HL-60/S4 treated with phorbol 12-myristate 13-acetate at 8.2 ng/mL for 4 days and 3 days (cell line): Measurements from ENCODE around the gene NOTCH2.
"Not testable (repeated sequence)": the region's sequence is repeated elsewhere in the genome, so short reads cannot be mapped to it uniquely, and the experiment has no call there.

Source experiments
- in situ Hi-C: fragments of 300-500 bp; cut with MboI; formaldehyde crosslinking; loops from 2 replicates; pipeline ENCODE4 v1.15.0; 2022; ENCODE audit warnings: low sequenced_read_pairs

The NOTCH2 gene

DNA sequence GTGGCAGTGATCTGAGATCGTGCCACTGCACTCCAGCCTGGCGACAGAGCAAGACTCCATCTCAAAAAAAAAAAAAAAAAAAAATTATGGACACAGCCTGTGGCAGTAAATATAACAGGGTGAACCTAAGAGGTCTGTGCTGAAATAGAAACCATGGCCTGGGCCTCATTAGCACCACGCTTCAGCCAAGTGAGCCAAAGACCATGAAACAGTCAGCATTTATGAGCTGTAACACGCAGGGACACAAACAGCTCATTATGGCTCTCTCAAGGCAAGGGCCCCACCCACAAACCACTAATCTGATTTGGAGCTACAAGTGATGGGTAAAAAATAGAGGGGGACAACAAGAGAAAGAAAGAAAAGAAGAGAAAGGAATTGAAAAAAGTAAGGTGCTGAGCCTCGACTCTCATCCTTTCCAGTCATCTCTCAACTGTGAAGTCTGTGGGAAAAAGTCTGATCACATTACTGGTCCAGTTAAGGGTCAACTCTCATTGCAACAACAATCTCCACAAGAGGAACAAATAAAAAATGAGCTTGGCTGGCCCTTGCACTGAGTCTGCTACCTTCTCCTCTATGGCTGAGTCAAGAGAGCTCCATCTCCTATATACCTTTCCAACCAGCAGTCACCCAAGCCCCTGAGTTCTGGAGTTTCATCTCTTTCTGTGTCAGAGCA lies 93.7 kb downstream of the NOTCH2 start:
- in situ Hi-C loops = not testable (repeated sequence)

- in situ Hi-C loops = no loop called here
Observed at GRCh38 chr1:119975006-119975405, 94.5 kb downstream of the NOTCH2 start.

GRCh38 chr1:119974013-119974412 lies 95.4 kb downstream of the NOTCH2 start:
- in situ Hi-C loops = no loop called here

GRCh38 chr1:119971710-119972570 lies 97.5 kb downstream of the NOTCH2 start:
- in situ Hi-C loops = no loop called here

DNA sequence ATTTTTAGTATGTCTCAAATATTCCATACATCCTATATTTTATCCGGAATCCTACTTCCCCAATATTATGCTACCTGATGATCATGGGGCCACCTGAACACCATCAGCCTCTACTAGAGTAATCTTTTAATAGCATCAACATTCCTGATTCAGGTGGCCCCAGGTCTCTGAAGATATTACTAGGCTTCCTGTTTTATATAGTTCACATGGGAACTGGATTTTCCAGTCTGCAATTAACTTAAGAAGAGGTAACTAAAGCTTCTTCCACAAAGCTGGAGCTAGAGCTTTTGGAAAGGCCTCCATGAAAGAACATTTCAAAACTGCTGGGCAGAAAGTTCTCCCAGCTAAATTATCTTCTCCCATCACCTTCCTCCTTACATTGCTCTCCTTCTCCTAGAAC lies 100.9 kb downstream of the NOTCH2 start:
- in situ Hi-C loops = no loop called here

GRCh38 chr1:119968068-119968492 lies 101.4 kb downstream of the NOTCH2 start:
- in situ Hi-C loops = no loop called here

GRCh38 chr1:119966681-119967080 lies 102.8 kb downstream of the NOTCH2 start:
- in situ Hi-C loops = no loop called here

DNA sequence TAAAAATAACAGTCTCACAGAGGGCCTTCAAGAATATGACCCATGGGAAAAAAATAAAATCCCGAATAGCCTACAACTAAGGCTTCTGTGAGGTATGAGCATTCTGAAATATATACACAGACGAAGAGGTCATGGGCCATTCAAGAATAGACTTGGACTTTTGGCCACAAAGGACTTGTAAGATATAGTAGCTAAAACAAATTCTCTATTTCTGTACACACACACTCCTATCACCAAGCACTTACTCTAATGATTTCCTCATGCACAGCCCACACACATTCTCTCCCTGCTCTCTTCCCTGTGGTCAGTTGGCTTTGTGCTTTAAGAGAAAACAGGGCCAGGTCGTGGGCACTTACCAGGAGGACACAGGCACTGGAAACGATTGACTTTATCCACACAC lies 103.4 kb downstream of the NOTCH2 start:
- in situ Hi-C loops = no loop called here

- in situ Hi-C loops = no loop called here
Observed at GRCh38 chr1:119964673-119965363, 104.6 kb downstream of the NOTCH2 start.

DNA sequence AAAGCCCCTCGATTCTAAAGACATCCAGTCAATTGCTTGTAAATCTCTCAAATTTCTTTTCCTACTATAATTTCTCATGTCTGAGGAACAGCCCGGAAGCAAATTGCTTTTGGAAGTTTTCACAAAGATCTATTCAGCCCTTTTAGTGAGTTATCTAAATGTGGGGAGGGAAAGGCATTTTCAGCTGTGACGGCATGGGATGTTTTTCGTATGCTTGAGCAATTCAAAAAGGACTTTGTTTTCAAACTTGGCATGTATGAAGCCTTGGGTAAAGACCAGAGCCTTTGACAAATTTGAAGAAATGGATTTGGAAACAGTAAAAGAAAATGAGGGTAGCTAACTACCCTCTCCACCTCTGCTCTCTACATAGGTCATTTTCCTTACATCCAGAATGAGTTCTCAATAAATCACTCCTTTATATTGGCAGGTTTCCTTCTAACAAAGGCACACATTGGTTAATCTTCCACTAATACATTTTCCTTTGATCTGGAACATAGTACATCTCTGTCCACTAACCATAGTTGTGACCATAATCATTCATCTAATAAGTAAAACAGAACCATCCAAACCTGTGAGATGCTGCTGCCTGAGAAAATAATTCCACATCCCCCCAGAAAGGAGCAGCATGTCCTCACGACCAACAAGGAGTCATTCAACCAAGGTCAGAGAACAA lies 107.0 kb downstream of the NOTCH2 start:
- in situ Hi-C loops = no loop called here

- in situ Hi-C loops = no loop called here
Observed at GRCh38 chr1:119960501-119960900, 109.0 kb downstream of the NOTCH2 start.

DNA sequence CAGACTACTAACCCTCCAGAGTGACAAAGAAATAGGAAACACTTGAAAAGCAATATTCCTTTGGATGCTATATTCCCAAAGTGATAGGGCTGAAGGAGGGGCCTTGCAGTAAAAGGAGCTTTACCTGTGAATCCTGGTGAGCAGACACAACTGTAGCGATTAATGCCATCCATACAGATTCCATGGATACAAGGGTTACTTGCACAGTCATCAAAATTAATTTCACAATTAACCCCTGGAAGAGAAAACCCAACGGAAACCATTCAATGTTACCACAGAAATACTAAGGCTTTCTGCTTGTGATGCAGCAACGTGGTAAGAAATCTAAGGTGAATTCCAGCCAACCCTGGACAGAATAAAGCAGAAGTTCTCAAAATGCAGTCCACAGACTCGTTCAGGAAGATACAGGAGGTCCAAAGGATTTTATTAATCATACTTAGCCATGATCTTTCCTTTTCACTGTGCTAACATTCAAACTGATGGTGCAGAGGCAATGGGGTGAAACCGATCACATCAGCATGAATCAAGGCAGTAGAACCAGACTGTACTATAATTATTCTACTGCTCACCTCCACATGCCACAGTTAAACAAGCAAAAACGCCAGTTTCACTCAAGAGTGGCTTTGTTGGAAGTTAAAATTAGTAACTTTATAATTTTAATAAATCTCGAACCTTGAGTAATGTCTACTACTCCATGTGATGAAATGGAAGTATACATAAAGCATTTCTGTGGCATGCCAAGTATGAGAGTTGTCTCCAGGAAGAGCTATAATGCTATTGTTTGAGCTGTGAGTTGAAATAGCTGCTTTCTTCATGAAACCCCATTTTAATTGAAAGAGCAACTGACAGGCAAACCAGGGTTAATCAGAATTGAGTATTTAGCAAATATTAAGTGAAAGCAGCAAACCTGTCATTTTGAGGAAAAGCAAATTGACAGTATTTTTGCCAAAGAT lies 109.9 kb downstream of the NOTCH2 start:
- in situ Hi-C loops = no loop called here

GRCh38 chr1:119958223-119958622 lies 111.2 kb downstream of the NOTCH2 start:
- in situ Hi-C loops = no loop called here

- in situ Hi-C loops = no loop called here
Observed at GRCh38 chr1:119956306-119956705, 113.2 kb downstream of the NOTCH2 start.

DNA sequence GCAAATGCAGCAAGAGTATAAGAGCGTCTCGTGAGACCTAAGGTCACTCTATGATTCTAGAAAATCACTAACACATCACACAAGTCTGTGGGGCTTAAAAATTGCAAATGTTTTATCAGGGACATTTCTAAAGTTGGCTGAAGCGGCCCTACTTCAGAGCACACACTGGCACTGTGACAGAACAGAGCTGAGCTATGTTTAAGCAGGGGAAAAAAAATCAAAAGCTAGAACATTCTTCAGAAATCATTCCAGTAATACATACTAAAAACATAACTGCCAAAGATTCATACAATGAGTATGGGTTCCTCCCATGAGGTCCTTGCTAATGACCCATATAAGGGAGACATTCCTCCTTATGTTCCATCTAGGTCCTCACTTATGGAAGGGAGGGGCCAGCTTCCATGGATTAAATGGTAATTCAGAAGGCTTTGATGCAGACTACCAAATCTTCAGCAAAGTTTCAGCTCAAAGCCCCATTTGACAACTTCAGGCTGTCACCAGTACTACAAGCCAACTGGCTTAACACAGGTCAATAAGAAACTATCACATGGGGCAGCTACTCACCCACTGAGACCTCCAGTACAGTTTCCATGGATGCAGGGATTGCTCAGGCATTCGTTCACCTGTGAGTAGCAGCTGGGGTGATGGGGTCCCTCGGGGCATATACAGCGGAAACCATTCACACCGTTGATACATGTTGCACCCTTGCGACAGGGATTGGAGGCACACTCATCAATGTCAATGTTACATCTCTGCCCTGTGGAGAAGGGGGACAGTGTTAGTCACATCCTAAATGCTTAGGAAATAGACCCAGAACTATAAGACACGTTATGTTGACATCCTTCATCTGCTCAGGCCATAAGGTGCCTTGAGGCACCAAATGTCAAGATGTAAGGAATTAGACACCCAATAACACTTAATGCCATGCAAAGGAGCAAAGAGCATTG lies 114.7 kb downstream of the NOTCH2 start:
- in situ Hi-C loops = no loop called here

DNA sequence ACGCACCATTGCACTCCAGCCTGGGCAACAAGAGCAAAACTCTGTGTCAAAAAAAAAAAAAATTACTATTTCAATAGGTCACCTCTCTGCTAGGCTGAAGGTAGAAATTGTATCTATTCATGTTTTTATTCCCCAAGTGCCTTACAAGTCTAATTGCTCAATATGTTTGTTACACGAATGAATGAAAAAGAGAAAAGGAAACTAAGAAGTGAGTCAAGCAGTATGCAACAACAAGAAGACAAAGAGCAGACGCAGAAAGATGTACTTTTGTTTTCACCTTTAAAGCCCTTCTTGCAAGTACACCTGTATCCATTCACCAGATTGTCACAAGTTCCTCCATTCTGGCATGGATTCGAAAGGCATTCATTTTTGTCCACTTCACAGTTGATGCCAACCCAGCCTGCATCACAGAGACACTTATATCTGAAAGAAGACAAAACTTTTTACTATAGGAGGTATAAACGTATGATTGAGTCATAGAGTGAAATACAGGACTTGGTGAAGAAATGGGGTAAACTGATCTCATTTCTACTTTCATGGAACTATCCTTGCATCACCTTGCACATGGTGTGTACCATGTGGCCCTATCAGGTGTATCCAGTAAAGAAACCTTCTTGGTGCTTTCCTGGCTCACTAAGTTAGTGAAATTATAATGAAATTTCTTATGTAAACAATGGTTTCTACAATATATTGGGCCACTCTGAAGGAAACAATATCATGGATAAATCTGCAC lies 116.0 kb downstream of the NOTCH2 start:
- in situ Hi-C loops = no loop called here

DNA sequence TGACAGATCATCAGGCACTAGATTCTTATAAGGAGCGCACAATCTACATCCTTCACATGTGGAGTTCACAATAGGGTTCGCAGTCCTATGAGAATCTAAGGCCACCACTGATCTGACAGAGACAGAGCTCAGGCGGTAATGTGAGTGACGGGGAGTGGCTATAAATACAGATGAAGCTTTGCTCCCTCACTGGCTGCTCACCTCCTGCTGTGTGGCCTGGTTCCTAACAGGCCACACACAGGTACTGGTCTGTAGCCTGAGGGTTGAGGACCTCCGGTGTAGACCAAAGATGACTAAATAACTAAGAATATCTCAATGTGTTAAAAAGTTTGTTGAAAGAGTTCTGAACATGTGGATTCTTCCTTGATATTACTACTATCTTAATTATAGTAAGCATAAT lies 117.0 kb downstream of the NOTCH2 start:
- in situ Hi-C loops = no loop called here
